CD14-positive monocyte (primary cell): ENCODE measurements around the gene CHURC1. TPM values are rescaled to one million over a fixed set of nuclear protein-coding genes. Genes with fewer than 3 reads are reported as not detected.

ENCODE experiments used
- DNase-seq, 3 donors: peaks; one replicate each; pipeline ENCODE4 v3.0.0-alpha.2; 2011 to 2022
- H2AFZ ChIP-seq: 2 replicates; pipeline ENCODE4 v1.6.0; 2012; ENCODE audit warnings: mild to moderate bottlenecking, low read depth, low read length, inconsistent platforms; ENCODE audit not compliant: insufficient read depth, poor library complexity, severe bottlenecking
- H3K27ac ChIP-seq, 2 donors: 1 replicate in 1 of 2; 2 replicates in 1 of 2; pipeline ENCODE4 v1.5.1; 2012 to 2013; ENCODE audit warnings: low read length in 2 of 2, control low read depth in 1 of 2, inconsistent platforms in 1 of 2, low read depth in 1 of 2, mild to moderate bottlenecking in 1 of 2
- H3K27me3 ChIP-seq, 2 donors: one replicate each; pipeline versions ENCODE4 v1.6.0 to v1.6.1; 2011 to 2013; ENCODE audit warnings: low read length in 2 of 2; ENCODE audit not compliant: control insufficient read depth in 2 of 2, insufficient read depth in 2 of 2
- H3K36me3 ChIP-seq, 2 donors: replicated peaks in 1 of 2; 1 replicate in 1 of 2; 2 replicates in 1 of 2; pipeline versions ENCODE4 v1.5.1 to v1.6.1; 2012 to 2013; ENCODE audit warnings: low read length in 2 of 2, control low read depth in 1 of 2, inconsistent platforms in 1 of 2, mild to moderate bottlenecking in 1 of 2; ENCODE audit not compliant: insufficient read depth in 2 of 2, control insufficient read depth in 1 of 2
- H3K4me1 ChIP-seq, 2 donors: 1 replicate in 1 of 2; 2 replicates in 1 of 2; pipeline versions ENCODE4 v1.5.1 to v1.6.1; 2012 to 2013; ENCODE audit warnings: low read length in 2 of 2, control low read depth in 1 of 2, inconsistent platforms in 1 of 2, mild to moderate bottlenecking in 1 of 2, moderate library complexity in 1 of 2; ENCODE audit not compliant: insufficient read depth in 2 of 2, control insufficient read depth in 1 of 2
- H3K4me2 ChIP-seq: replicated peaks from 2 replicates; pipeline ENCODE3; 2012; ENCODE audit warnings: low read length, moderate library complexity, mild to moderate bottlenecking; ENCODE audit not compliant: poor library complexity, severe bottlenecking; ENCODE audit errors: extremely low read depth
- H3K4me3 ChIP-seq, 3 experiments: fragments of 200-600 bp in 1 of 3; sonication (generic) in 1 of 3; replicated peaks in 1 of 3; 1 replicate in 2 of 3; 2 replicates in 1 of 3; pipeline ENCODE4 v1.5.1; 2011 to 2013; ENCODE audit warnings: low read length in 3 of 3, mild to moderate bottlenecking in 3 of 3, control low read depth in 2 of 3, low read depth in 2 of 3, inconsistent platforms in 1 of 3, moderate library complexity in 1 of 3
- H3K79me2 ChIP-seq: 2 replicates; pipeline ENCODE4 v1.6.0; 2012; ENCODE audit warnings: mild to moderate bottlenecking, control low read depth, inconsistent platforms, low read length, moderate library complexity; ENCODE audit not compliant: insufficient read depth
- H3K9ac ChIP-seq: 2 replicates; pipeline ENCODE4 v1.6.0; 2017; ENCODE audit warnings: low read length, mild to moderate bottlenecking; ENCODE audit not compliant: insufficient read depth, poor library complexity, severe bottlenecking
- H3K9me3 ChIP-seq, 2 donors: replicated peaks in 1 of 2; 1 replicate in 1 of 2; 2 replicates in 1 of 2; pipeline versions ENCODE4 v1.5.1 to v1.6.1; 2012 to 2013; ENCODE audit warnings: low read length in 2 of 2, control low read depth in 1 of 2; ENCODE audit not compliant: control insufficient read depth in 1 of 2, insufficient read depth in 1 of 2
- H4K20me1 ChIP-seq: 2 replicates; pipeline ENCODE4 v1.6.0; 2012; ENCODE audit warnings: mild to moderate bottlenecking, low read length, control low read depth, moderate library complexity; ENCODE audit not compliant: insufficient read depth
- H3K27ac Mint-ChIP-seq, 7 donors: one replicate each; pipeline ENCODE4 v1.8.0; 2020; ENCODE audit warnings: mild to moderate bottlenecking in 7 of 7, mixed read lengths in 7 of 7, moderate library complexity in 6 of 7, inconsistent platforms in 2 of 7
- H3K27me3 Mint-ChIP-seq, 3 donors: one replicate each; pipeline ENCODE4 v1.8.0; 2021 to 2022; ENCODE audit warnings: low read depth in 3 of 3, mild to moderate bottlenecking in 3 of 3, mixed read lengths in 3 of 3, moderate library complexity in 3 of 3, inconsistent platforms in 1 of 3
- H3K36me3 Mint-ChIP-seq, 2 donors: one replicate each; pipeline ENCODE4 v1.8.0; 2020; ENCODE audit warnings: mixed read lengths in 2 of 2, inconsistent platforms in 1 of 2, mild to moderate bottlenecking in 1 of 2
- H3K4me1 Mint-ChIP-seq: one replicate; pipeline ENCODE4 v1.8.0; 2020; ENCODE audit warnings: mild to moderate bottlenecking, mixed read lengths
- H3K4me3 Mint-ChIP-seq, 2 donors: one replicate each; pipeline ENCODE4 v1.8.0; 2020; ENCODE audit warnings: mild to moderate bottlenecking in 2 of 2, mixed read lengths in 2 of 2, moderate library complexity in 1 of 2
- H3K9me3 Mint-ChIP-seq, 7 donors: one replicate each; pipeline ENCODE4 v1.8.0; 2020 to 2022; ENCODE audit warnings: mixed read lengths in 7 of 7, mild to moderate bottlenecking in 6 of 7, moderate library complexity in 6 of 7, inconsistent platforms in 2 of 7
- WGBS: methylation state at CpG from one replicate; pipeline ENCODE4 v1.1.5; 2013; ENCODE audit warnings: missing lambda C conversion rate; ENCODE audit not compliant: insufficient coverage; 5-methylcytosine and 5-hydroxymethylcytosine counted together
- intact Hi-C, 2 donors: fragments of 100-400 bp; cut with micrococcal nuclease; formaldehyde crosslinking; loops; one replicate each; pipeline versions ENCODE4 v1.15.0 to v1.15.1; 2023
- polyA plus RNA-seq, 3 donors: library from polyadenylated mRNA; depleted of rRNA in 1 of 3; unstranded in 2 of 3; stranded (reverse) in 1 of 3; fragments of 300-500 nt in 2 of 3; fragments of >200 nt in 1 of 3; fragmentation: Illumina TruSeq in 2 of 3; gene quantifications; 1 replicate in 2 of 3; 2 replicates in 1 of 3; pipeline ENCODE4 v1.2.3, GENCODE V29; 2012 to 2021
- TF ChIP-seq, protein P1 (sequence below): fragments of 200-600 bp; IDR thresholded peaks from one replicate; pipeline ENCODE4 v1.8.0; 2022; ENCODE audit warnings: antibody characterized with exemption, mild to moderate bottlenecking

Gene CHURC1
- polyA plus RNA-seq, 3 donors = 31.1 to 98.3 (median 81.2) TPM

DNA sequence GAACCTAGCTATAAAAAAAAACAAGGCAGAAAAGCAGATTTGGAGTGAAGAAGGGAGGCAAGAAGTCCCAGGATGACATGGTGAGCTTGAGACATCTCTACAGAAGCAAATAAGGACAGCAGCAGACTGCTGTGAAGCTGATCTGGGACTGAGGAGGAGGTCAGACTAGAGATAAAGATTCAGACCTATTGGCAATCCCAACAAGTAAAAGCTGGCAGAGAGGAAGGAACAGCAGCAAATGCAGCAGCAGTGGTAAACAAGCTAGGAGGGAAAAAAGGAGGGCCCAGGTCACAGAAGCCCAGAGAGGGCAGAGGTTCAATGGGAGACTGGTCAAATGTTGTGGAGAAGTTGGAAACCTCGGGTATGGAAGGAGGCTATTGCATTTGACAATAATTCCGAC is 45.9 kb upstream of the CHURC1 start:
- H3K4me1 Mint-ChIP-seq = peaks cover 7% of the 10 kb centered on the region
- no peaks in the 10 kb centered on the region for H3K9me3 ChIP-seq
- H2AFZ ChIP-seq = no peak overlapping the region
- no peaks in the 10 kb centered on the region for H3K36me3 ChIP-seq
- no peaks in the 10 kb centered on the region for H4K20me1 ChIP-seq
- no peaks in the 10 kb centered on the region for H3K36me3 Mint-ChIP-seq
- H3K27ac ChIP-seq = no peak overlapping the region
- no peak overlapping the region for H3K27ac Mint-ChIP-seq
- intact Hi-C loops = no loop called here
- DNase-seq = no peak
- H3K27me3 ChIP-seq = no peaks in the 10 kb centered on the region
- TF ChIP-seq, protein P1, sequence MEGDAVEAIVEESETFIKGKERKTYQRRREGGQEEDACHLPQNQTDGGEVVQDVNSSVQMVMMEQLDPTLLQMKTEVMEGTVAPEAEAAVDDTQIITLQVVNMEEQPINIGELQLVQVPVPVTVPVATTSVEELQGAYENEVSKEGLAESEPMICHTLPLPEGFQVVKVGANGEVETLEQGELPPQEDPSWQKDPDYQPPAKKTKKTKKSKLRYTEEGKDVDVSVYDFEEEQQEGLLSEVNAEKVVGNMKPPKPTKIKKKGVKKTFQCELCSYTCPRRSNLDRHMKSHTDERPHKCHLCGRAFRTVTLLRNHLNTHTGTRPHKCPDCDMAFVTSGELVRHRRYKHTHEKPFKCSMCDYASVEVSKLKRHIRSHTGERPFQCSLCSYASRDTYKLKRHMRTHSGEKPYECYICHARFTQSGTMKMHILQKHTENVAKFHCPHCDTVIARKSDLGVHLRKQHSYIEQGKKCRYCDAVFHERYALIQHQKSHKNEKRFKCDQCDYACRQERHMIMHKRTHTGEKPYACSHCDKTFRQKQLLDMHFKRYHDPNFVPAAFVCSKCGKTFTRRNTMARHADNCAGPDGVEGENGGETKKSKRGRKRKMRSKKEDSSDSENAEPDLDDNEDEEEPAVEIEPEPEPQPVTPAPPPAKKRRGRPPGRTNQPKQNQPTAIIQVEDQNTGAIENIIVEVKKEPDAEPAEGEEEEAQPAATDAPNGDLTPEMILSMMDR = no peak
- H3K9me3 Mint-ChIP-seq = peaks cover 0 to 1% (median 0%) of the 10 kb centered on the region in 7 donors
- H3K79me2 ChIP-seq = no peaks in the 10 kb centered on the region
- peaks cover 1 to 11% (median 6%) of the 10 kb centered on the region in 3 donors for H3K27me3 Mint-ChIP-seq
- H3K9ac ChIP-seq = no peak overlapping the region
- 100% methylated on average over 1 of the region's 2 CpGs for WGBS
- H3K4me2 ChIP-seq = no peak overlapping the region
- H3K4me1 ChIP-seq = no peaks in the 10 kb centered on the region
- no peak overlapping the region for H3K4me3 Mint-ChIP-seq
- H3K4me3 ChIP-seq = no peak overlapping the region

DNA sequence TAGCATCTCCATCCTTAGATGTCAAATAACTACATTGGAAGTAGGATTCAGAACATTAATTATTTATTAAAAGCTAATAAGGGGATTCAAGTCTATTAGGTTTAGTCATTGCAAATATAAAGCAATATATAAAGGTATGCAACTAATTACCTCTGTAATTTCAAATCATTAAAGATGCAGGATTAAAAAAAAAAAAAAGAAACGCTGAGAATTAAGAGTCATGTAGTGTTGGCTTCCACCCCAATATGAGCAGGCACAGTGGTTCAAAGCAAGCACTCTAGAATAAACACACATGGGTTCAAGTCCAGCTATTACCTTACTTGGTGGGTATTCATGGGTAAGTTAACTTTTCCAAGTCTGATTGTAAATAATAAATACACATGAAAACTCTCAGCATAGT is 45.4 kb upstream of the CHURC1 start:
- Mint-ChIP-seq H3K4me1 (peaks cover 7% of the 10 kb centered on the region), H3K9me3 (peaks cover 0 to 1% (median 0%) of the 10 kb centered on the region in 7 donors), H3K36me3 (no peaks in the 10 kb centered on the region), H3K27ac (no peak overlapping the region), H3K27me3 (peaks cover 1 to 13% (median 6%) of the 10 kb centered on the region in 3 donors), H3K4me3 (no peak overlapping the region)
- whole genome bisulfite sequencing = no CpG with 5 or more reads among the region's 1 CpG
- intact Hi-C loops = no loop called here
- no peak for DNase-seq
- Histone ChIP-seq H3K4me3 (no peak overlapping the region), H3K4me1 (no peaks in the 10 kb centered on the region), H3K27ac (no peak overlapping the region), H4K20me1 (no peaks in the 10 kb centered on the region), H3K27me3 (no peaks in the 10 kb centered on the region), H3K79me2 (no peaks in the 10 kb centered on the region), H3K4me2 (no peak overlapping the region), H3K36me3 (no peaks in the 10 kb centered on the region), H2AFZ (no peak overlapping the region), H3K9me3 (no peaks in the 10 kb centered on the region), H3K9ac (no peak overlapping the region)
- TF ChIP-seq, protein P1 = no peak
